Iris pigment epithelial cell (primary cell): ENCODE results near the gene INPP5K.
"Not testable (repeated sequence)": the region's sequence is repeated elsewhere in the genome, so short reads cannot be mapped to it uniquely, and the experiment has no call there.

ENCODE experiments used
- DNase-seq: peaks from one replicate; pipeline ENCODE4 v3.0.0-alpha.2; 2011; ENCODE audit warnings: low read depth

INPP5K gene

DNA sequence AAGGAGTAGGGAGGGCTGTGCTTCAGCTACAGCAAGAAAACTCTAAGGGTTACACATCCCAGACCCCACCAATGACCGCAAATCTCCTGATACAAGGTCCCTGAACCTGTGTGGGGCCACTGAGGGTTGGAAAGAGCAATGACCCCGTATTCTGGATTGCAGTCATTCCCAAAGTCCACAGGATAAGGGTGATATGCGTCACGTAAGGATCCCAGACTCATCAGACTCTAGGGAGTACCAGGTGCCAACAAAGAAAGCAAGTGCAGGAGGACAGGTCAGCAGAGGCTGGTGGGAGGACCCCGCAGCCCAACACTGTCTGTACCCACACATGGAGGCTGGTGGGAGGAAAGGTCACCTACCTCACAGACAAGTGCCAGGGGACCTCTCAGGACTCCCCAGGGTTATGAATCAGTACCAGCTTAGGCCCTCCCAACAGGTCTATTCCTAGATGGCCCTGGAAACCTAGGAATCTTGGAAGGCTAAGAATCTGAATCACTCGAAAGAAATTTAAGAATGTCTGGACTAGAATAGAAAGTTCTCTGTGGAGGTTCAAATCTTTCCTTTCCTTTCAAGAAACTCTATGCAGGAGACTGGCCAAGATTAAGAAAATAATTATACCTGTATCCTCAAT lies 30.0 kb upstream of the INPP5K start:
- no peak for DNase-seq

- DNase-seq: no peak
Observed at GRCh38 chr17:1545618-1546017, 29.2 kb upstream of the INPP5K start.

- no peak for DNase-seq
Observed at GRCh38 chr17:1542316-1542715, 25.9 kb upstream of the INPP5K start.

DNA sequence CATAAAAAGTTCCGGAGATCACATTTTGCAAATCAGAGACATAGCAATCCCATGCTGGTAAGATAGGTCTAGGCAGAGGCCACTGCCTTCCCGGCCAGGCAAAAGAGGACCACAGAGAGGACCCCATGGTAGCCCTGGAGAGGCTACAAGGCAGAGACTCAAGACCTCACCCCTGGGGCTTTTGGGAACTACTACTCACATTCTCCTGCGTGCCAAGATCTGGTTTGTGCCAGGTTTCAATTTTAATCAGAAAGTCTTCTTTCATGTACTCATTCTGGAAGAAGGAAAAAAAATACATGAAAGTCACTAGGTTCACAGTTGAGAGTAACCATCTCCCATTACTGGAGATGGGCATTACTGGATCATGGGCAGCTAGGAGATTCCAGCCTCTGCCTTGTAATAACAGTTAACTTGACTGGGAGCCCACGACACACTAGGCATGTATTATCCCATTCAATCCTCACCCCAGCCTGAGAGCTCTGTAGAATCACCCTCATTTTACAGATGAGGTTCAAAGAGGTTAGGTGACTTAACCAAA lies 25.0 kb upstream of the INPP5K start:
- no peak for DNase-seq

DNA sequence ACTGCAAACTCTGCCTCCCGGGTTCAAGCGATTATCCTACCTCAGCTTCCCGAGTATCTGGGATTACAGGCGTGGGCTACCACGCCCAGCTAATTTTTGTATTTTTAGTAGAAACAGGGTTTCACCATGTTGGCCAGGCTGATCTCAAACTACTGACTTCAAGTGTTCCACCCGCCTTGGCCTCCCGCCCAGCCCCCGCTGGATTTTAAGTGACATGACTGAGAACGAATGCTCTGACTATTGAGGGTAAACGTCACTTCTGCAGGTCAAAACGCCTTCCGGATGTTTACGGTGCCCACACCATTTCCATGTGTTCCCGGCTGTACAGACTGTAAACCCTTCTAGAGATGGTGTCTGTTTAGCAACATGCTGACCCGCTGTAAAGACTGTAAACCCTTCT lies 23.4 kb upstream of the INPP5K start:
- DNase-seq: no peak

- no peak for DNase-seq
Observed at GRCh38 chr17:1535737-1536136, 19.3 kb upstream of the INPP5K start.

GRCh38 chr17:1533661-1534325 lies 17.4 kb upstream of the INPP5K start:
- DNase-seq: no peak

DNA sequence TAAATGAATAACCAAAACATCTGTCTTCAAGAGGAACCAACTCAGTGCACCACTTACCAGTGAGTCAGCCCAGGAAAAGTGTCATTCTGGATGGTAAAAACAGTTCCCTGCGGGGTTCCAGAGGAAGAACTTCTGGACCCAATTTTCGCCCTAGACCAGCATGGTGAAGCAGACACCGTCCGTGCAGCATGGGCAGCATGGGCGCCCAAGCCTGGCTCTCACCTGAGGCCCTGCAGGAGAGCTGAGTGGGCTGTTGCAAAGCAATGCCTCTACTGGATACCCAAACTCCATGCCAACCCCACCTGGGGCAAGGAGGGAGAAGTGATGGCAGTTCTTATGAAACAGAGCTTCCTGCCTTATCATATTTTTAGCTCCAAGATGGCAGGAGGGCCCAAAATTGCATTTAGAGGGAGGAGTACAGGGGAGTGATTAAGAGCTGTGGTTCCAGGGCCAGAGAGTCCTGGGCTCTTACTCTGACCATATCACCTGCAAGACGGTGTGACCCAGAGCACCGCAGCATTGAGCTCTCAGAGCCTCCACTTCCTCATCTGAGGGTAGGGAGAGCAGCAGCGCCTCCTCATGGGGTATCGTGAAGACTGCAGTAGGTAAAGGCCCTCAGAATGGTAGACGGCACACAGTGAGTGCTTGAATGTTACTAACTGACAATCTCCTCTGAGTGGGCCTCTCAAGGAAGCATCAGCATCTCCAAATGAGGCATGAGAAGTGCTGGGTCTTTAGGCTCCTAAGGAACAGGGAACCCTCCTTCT lies 16.6 kb upstream of the INPP5K start:
- DNase-seq: peak; percentile 24

- DNase-seq: no peak
Observed at GRCh38 chr17:1529863-1530262, 13.5 kb upstream of the INPP5K start.

GRCh38 chr17:1526876-1527275 lies 10.5 kb upstream of the INPP5K start:
- not testable (repeated sequence) for DNase-seq

DNA sequence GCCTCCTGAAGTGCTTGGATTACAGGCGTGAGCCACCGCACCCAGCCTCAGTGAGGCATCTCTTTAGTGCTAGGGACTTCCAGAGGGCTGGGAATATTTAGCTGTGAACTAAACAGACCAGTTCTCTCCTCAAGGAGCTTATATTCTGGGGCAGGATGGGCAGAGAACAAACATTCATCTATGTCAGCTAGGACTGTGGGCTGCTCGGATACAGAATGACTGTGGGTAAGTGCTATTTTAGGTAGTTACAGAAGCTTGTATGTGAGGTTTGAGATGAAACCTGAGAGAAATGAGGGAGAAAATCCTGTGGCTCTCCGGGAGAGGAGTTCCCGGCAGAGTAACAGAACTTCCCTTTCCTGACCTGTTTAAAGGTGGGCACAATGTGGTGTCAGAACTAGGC lies 6.2 kb upstream of the INPP5K start:
- DNase-seq: no peak

DNA sequence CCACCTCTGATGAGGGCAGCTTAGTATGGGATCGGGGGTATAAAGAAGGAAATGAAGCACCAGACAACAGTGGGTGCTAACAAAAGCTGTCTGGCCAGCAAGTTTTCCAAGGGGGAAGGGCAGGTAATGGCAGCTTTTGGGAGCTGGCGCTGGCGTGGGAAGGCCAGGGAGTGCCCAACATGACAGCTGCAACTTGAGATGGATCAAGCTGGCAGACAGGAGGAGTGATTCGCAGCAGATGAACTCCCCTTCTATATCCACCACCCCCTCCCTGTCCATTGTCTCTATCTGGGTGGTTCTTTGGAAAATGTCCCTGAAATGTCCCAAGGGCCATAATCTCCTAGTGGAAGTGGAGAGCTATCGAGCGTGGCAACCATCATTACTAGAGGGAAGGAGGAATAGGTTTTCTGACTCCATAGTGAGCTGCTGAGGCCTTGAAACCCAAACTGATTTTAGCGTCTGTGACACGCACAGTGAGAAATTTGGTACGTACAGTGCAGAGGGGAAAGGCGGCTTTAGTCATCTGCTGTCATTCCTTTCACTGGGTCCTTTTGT lies 4.8 kb upstream of the INPP5K start:
- no peak for DNase-seq

DNA sequence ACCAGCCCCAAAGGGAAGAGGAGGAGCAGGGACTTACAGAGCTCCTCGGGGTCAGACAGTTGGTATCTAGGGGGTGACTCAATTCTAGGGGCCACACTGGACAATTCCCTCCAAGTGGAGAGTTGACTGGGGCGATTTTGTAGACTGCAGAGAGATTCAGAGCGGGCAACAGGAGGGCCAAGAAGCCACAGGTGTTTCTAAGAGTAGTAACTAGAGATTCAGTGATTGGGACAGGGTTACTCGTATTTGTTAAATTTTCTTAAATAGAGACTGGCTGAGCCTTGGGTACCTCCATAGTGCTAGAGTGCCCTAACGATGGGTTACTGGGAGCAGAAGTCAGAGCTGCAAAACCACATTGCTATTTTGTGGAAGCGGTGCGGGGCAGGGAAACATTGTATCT lies 3.3 kb upstream of the INPP5K start:
- DNase-seq: no peak

DNA sequence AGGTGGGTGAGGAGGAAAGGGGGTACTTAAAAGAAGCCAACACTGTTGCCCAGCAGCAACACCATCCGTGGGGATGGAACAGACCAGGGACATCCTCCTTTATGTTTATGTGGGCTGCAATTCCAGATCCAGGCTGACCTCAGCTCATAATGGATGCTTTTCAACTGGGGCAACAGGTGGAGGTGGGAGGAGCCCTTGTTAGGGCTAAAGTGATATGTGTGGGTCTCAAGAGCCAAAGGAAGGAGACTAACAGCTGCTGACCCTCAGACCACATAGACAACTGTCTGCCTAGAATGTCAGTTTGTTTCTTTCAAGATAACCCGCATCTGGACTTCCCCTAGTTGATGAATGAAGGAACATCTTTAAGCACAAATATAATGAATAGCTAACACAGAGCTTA lies 2.0 kb upstream of the INPP5K start:
- DNase-seq: no peak

DNA sequence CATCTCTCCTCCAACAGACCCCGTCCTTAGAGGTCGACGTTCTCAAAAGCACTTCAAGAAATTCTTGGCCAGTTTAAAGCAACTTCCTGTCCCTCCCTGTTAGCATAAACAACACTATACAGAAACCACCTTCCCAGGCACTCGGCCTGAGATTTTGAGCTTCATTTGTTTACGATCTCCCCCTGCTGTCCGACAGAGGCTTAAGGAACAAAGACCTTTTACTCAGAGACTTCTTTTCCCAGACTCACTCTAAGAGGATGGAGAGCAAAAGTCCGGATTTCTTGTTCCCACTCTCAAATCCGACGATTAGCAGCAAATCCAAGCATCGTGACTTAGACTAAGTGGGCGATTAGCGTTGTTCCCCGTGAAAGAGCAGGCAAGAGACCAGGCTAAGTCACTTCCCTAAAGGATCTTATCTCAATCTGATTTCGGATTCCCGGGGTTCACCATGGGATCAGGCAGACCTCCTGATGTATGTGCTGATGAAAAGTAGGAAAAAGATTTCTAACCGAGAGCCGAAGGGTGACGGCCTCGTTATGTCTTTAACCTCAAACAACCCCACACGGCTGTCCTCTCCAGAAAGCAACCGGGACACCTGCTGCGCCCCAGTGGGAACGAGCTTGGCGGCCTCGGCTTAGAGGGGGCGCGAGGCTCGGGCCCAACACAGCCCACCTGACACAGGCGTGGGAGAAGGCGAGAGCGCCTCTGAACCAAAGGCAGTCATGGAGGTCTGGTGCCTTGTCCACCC lies 598 bp downstream of the INPP5K start:
- DNase-seq: peak; percentile 93

DNA sequence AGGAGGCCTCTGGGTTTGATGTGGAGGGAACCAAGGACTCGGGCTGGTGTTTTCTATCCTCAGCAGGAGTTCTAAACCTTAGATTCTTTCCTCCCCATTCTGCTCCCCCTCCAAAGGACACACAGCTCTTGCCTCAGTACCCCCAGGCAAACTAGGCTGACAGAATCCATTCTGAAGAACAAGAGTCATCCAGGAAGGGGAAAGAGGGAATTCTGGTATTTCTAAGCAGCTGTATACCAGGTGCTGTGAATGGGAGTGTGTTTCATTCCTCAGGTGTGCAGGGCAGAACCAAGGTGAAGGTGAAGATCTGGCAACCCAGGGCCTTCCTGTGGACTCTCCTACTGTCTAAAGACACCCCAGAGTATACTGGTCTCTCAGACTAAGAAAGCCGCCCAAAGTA lies 4.1 kb downstream of the INPP5K start:
- DNase-seq: no peak

GRCh38 chr17:1511756-1512321 lies 4.6 kb downstream of the INPP5K start:
- DNase-seq: no peak

- peak; percentile 76 for DNase-seq
Observed at GRCh38 chr17:1511290-1511689, 5.1 kb downstream of the INPP5K start.

DNA sequence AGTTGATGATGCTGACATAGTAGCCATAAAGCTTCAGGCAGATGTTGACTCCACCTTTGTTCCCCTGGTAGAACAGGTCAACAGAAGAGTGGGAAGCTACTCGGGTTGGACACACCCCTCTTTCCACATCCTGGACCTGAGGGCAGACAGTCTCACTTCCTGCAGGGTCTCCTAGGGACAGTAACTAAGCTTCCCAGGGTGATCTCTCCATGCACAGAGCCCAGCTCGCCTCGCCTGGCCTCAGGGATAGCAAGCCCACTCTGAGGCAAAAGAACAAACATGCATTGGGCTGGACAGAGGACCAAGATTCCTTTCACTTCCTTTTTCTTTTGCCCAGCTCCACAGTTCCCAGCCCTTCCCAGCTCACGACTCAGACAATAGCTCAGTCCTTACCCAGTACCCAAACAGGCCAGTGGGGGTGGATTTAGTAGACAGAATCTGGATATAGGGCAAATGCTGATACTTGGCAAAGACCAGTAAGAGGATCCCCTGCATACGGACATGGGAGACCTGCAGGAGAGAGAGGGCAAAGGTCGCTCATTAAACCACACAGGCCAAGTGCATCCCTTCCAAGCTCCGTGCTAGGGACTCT lies 7.0 kb downstream of the INPP5K start:
- DNase-seq: no peak

DNA sequence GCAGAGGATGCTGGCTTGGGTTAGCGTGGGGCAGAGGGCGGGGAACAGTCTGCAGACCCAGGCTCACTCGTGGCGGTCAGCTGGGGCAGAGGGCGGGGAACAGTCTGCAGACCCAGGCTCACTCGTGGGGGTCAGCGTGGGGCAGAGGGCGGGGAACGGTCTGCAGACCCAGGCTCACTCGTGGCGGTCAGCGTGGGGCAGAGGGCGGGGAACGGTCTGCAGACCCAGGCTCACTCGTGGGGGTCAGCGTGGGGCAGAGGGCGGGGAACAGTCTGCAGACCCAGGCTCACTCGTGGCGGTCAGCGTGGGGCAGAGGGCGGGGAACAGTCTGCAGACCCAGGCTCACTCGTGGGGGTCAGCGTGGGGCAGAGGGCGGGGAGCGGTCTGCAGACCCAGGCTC lies 7.7 kb downstream of the INPP5K start:
- DNase-seq: not testable (repeated sequence)

DNA sequence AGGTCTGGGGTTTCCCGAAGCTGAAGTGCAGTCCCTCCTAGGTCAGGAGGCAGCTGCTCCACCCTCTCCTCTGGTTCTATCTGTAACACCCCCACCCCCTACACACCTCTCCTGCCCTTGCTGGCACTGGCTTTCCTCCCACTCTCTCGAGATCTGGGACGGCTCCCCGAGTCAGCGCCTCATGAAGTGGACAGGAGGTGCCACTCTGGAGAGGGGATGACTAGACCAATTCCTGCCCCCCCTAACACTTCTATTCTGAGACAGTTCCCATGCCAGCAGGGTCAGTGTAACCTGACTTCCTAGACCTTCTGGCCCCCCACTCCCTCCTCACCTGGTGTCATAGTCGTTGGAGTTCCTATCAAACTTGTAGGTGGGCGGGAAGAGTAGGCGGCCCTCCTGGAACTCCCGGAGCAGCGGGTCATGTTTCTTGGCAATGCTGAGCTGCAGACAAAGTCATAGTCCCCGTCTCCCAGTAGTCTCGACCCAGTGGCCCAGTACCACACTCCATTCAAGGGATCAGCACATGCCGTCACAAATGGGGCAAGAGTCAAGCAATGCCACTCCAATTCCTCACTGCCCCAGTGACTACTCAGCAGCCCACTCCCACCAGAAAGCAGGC lies 9.7 kb downstream of the INPP5K start:
- DNase-seq: no peak
